CD14-positive monocyte (primary cell): ENCODE data around the gene C1QTNF6. TPM values are rescaled to one million over a fixed set of nuclear protein-coding genes. Genes with fewer than 3 reads are reported as not detected.

Source experiments
- DNase-seq, 3 donors: peaks; one replicate each; pipeline ENCODE4 v3.0.0-alpha.2; 2011 to 2022
- H2AFZ ChIP-seq: 2 replicates; pipeline ENCODE4 v1.6.0; 2012; ENCODE audit warnings: mild to moderate bottlenecking, low read depth, low read length, inconsistent platforms; ENCODE audit not compliant: insufficient read depth, poor library complexity, severe bottlenecking
- H3K27ac ChIP-seq, 2 donors: 1 replicate in 1 of 2; 2 replicates in 1 of 2; pipeline ENCODE4 v1.5.1; 2012 to 2013; ENCODE audit warnings: low read length in 2 of 2, control low read depth in 1 of 2, inconsistent platforms in 1 of 2, low read depth in 1 of 2, mild to moderate bottlenecking in 1 of 2
- H3K27me3 ChIP-seq, 2 donors: one replicate each; pipeline versions ENCODE4 v1.6.0 to v1.6.1; 2011 to 2013; ENCODE audit warnings: low read length in 2 of 2; ENCODE audit not compliant: control insufficient read depth in 2 of 2, insufficient read depth in 2 of 2
- H3K36me3 ChIP-seq, 2 donors: replicated peaks in 1 of 2; 1 replicate in 1 of 2; 2 replicates in 1 of 2; pipeline versions ENCODE4 v1.5.1 to v1.6.1; 2012 to 2013; ENCODE audit warnings: low read length in 2 of 2, control low read depth in 1 of 2, inconsistent platforms in 1 of 2, mild to moderate bottlenecking in 1 of 2; ENCODE audit not compliant: insufficient read depth in 2 of 2, control insufficient read depth in 1 of 2
- H3K4me1 ChIP-seq, 2 donors: 1 replicate in 1 of 2; 2 replicates in 1 of 2; pipeline versions ENCODE4 v1.5.1 to v1.6.1; 2012 to 2013; ENCODE audit warnings: low read length in 2 of 2, control low read depth in 1 of 2, inconsistent platforms in 1 of 2, mild to moderate bottlenecking in 1 of 2, moderate library complexity in 1 of 2; ENCODE audit not compliant: insufficient read depth in 2 of 2, control insufficient read depth in 1 of 2
- H3K4me2 ChIP-seq: replicated peaks from 2 replicates; pipeline ENCODE3; 2012; ENCODE audit warnings: low read length, moderate library complexity, mild to moderate bottlenecking; ENCODE audit not compliant: poor library complexity, severe bottlenecking; ENCODE audit errors: extremely low read depth
- H3K4me3 ChIP-seq, 3 experiments: fragments of 200-600 bp in 1 of 3; sonication (generic) in 1 of 3; replicated peaks in 1 of 3; 1 replicate in 2 of 3; 2 replicates in 1 of 3; pipeline ENCODE4 v1.5.1; 2011 to 2013; ENCODE audit warnings: low read length in 3 of 3, mild to moderate bottlenecking in 3 of 3, control low read depth in 2 of 3, low read depth in 2 of 3, inconsistent platforms in 1 of 3, moderate library complexity in 1 of 3
- H3K79me2 ChIP-seq: 2 replicates; pipeline ENCODE4 v1.6.0; 2012; ENCODE audit warnings: mild to moderate bottlenecking, control low read depth, inconsistent platforms, low read length, moderate library complexity; ENCODE audit not compliant: insufficient read depth
- H3K9ac ChIP-seq: 2 replicates; pipeline ENCODE4 v1.6.0; 2017; ENCODE audit warnings: low read length, mild to moderate bottlenecking; ENCODE audit not compliant: insufficient read depth, poor library complexity, severe bottlenecking
- H3K9me3 ChIP-seq, 2 donors: replicated peaks in 1 of 2; 1 replicate in 1 of 2; 2 replicates in 1 of 2; pipeline versions ENCODE4 v1.5.1 to v1.6.1; 2012 to 2013; ENCODE audit warnings: low read length in 2 of 2, control low read depth in 1 of 2; ENCODE audit not compliant: control insufficient read depth in 1 of 2, insufficient read depth in 1 of 2
- H4K20me1 ChIP-seq: 2 replicates; pipeline ENCODE4 v1.6.0; 2012; ENCODE audit warnings: mild to moderate bottlenecking, low read length, control low read depth, moderate library complexity; ENCODE audit not compliant: insufficient read depth
- H3K27ac Mint-ChIP-seq, 7 donors: one replicate each; pipeline ENCODE4 v1.8.0; 2020; ENCODE audit warnings: mild to moderate bottlenecking in 7 of 7, mixed read lengths in 7 of 7, moderate library complexity in 6 of 7, inconsistent platforms in 2 of 7
- H3K27me3 Mint-ChIP-seq, 3 donors: one replicate each; pipeline ENCODE4 v1.8.0; 2021 to 2022; ENCODE audit warnings: low read depth in 3 of 3, mild to moderate bottlenecking in 3 of 3, mixed read lengths in 3 of 3, moderate library complexity in 3 of 3, inconsistent platforms in 1 of 3
- H3K36me3 Mint-ChIP-seq, 2 donors: one replicate each; pipeline ENCODE4 v1.8.0; 2020; ENCODE audit warnings: mixed read lengths in 2 of 2, inconsistent platforms in 1 of 2, mild to moderate bottlenecking in 1 of 2
- H3K4me1 Mint-ChIP-seq: one replicate; pipeline ENCODE4 v1.8.0; 2020; ENCODE audit warnings: mild to moderate bottlenecking, mixed read lengths
- H3K4me3 Mint-ChIP-seq, 2 donors: one replicate each; pipeline ENCODE4 v1.8.0; 2020; ENCODE audit warnings: mild to moderate bottlenecking in 2 of 2, mixed read lengths in 2 of 2, moderate library complexity in 1 of 2
- H3K9me3 Mint-ChIP-seq, 7 donors: one replicate each; pipeline ENCODE4 v1.8.0; 2020 to 2022; ENCODE audit warnings: mixed read lengths in 7 of 7, mild to moderate bottlenecking in 6 of 7, moderate library complexity in 6 of 7, inconsistent platforms in 2 of 7
- CTCF ChIP-seq: fragments of 200-600 bp; IDR thresholded peaks from one replicate; pipeline ENCODE4 v1.8.0; 2022; ENCODE audit warnings: antibody characterized with exemption, mild to moderate bottlenecking
- WGBS: methylation state at CpG from one replicate; pipeline ENCODE4 v1.1.5; 2013; ENCODE audit warnings: missing lambda C conversion rate; ENCODE audit not compliant: insufficient coverage; 5-methylcytosine and 5-hydroxymethylcytosine counted together
- intact Hi-C, 2 donors: fragments of 100-400 bp; cut with micrococcal nuclease; formaldehyde crosslinking; loops; one replicate each; pipeline versions ENCODE4 v1.15.0 to v1.15.1; 2023
- polyA plus RNA-seq, 3 donors: library from polyadenylated mRNA; depleted of rRNA in 1 of 3; unstranded in 2 of 3; stranded (reverse) in 1 of 3; fragments of 300-500 nt in 2 of 3; fragments of >200 nt in 1 of 3; fragmentation: Illumina TruSeq in 2 of 3; gene quantifications; 1 replicate in 2 of 3; 2 replicates in 1 of 3; pipeline ENCODE4 v1.2.3, GENCODE V29; 2012 to 2021

C1QTNF6 gene
- polyA plus RNA-seq, 3 donors, result 0.14 to 2.3 (median 0.24) TPM

GRCh38 chr22:37190262-37190780 is 2.3 kb upstream of the C1QTNF6 start:
- H2AFZ ChIP-seq, result no peak overlapping the region
- H3K27ac ChIP-seq, result no peak overlapping the region
- H3K79me2 ChIP-seq, result no peaks in the 10 kb centered on the region
- peaks cover 5 to 9% of the 10 kb centered on the region in 2 donors for H3K4me1 ChIP-seq
- no peak for DNase-seq
- TF ChIP-seq CTCF, result no peak
- no peak overlapping the region for H3K4me3 ChIP-seq
- peaks cover 0 to 3% (median 0%) of the 10 kb centered on the region in 7 donors for H3K9me3 Mint-ChIP-seq
- intact Hi-C loops, result no loop called here
- peaks cover 18% of the 10 kb centered on the region for H3K4me1 Mint-ChIP-seq
- no CpG with 5 or more reads among the region's 4 CpGs for WGBS
- H3K27me3 Mint-ChIP-seq, result peaks cover 5 to 14% (median 9%) of the 10 kb centered on the region in 3 donors
- H3K27ac Mint-ChIP-seq, result no peak overlapping the region
- no peak overlapping the region for H3K4me2 ChIP-seq
- no peaks in the 10 kb centered on the region for H3K36me3 ChIP-seq
- H3K36me3 Mint-ChIP-seq, result no peaks in the 10 kb centered on the region
- no peaks in the 10 kb centered on the region for H3K9me3 ChIP-seq
- H4K20me1 ChIP-seq, result no peaks in the 10 kb centered on the region
- no peak overlapping the region for H3K4me3 Mint-ChIP-seq
- peaks cover 0 to 3% of the 10 kb centered on the region in 2 donors for H3K27me3 ChIP-seq
- no peak overlapping the region for H3K9ac ChIP-seq

- peaks cover 0 to 3% (median 0%) of the 10 kb centered on the region in 7 donors for H3K9me3 Mint-ChIP-seq
- H3K4me1 Mint-ChIP-seq, result peaks cover 18% of the 10 kb centered on the region
- H3K36me3 Mint-ChIP-seq, result no peaks in the 10 kb centered on the region
- H3K27ac Mint-ChIP-seq, result peak overlapping the region in 1 of 7 donors; percentile 32
- no peak overlapping the region for H3K4me2 ChIP-seq
- no peak overlapping the region for H3K4me3 ChIP-seq
- H4K20me1 ChIP-seq, result no peaks in the 10 kb centered on the region
- H3K36me3 ChIP-seq, result no peaks in the 10 kb centered on the region
- H3K9ac ChIP-seq, result no peak overlapping the region
- H3K4me1 ChIP-seq, result peaks cover 5 to 9% of the 10 kb centered on the region in 2 donors
- H3K27me3 Mint-ChIP-seq, result peaks cover 5 to 17% (median 14%) of the 10 kb centered on the region in 3 donors
- no peak overlapping the region for H2AFZ ChIP-seq
- H3K27me3 ChIP-seq, result peaks cover 0 to 3% of the 10 kb centered on the region in 2 donors
- TF ChIP-seq CTCF, result no peak
- no peak overlapping the region for H3K4me3 Mint-ChIP-seq
- H3K27ac ChIP-seq, result no peak overlapping the region
- 100% methylated on average over 1 of the region's 2 CpGs for WGBS
- intact Hi-C loops, result no loop called here
- H3K79me2 ChIP-seq, result no peaks in the 10 kb centered on the region
- no peaks in the 10 kb centered on the region for H3K9me3 ChIP-seq
- DNase-seq, result no peak
Measured at GRCh38 chr22:37188901-37189466, 937 bp upstream of the C1QTNF6 start.
